ENCODE data around the gene LRRC27.
"Not testable (repeated sequence)": the region's sequence is repeated elsewhere in the genome, so short reads cannot be mapped to it uniquely, and the experiment has no call there.

The LRRC27 gene

DNA sequence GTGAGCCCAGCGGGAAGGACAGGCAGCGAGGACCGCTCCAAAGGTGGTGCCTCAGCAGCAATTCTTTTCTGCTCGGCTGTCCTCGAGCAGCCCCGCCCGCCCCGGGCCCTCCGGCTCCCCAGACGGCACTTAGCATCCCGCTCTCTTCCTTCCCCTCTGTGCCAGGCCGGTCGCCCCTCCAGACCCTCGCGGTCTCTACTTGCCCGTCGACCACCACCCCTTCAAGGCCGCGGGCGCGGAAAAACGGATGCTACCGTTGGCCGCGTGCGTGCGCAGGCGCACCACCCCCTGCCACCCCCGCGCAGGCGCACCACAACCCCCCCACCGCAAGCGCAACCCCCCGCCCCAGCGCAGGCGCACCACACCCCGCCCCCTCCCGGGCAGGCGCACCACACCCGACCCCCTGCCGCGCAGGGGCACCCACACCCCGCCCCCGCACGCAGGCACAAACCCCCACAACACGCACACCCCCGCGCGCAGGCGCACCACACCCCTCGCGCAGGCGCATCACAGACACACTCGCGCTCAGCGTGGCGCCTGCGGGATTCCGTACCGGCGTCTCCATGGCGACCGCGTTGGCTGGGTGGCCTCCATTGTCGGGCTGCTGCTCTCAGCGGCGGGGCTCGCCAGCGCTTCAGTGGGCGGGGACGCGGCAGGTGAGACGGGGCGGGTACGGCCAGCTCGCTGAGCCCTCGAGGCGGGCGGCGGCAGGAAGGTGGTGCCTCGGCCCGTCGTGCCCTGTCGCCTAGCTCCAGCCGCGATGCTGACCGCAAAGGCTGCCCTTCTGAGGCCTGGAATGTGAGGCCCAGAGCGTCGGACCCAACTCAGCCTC is at the start of gene LRRC27:
Gene LRRC27 (plus strand): TSS at position 593 of the 832 bp plus-strand sequence. CDS start 1,332 bp downstream, outside the sequence.
- DNase-seq = peak; percentile 96 to 97

DNA sequence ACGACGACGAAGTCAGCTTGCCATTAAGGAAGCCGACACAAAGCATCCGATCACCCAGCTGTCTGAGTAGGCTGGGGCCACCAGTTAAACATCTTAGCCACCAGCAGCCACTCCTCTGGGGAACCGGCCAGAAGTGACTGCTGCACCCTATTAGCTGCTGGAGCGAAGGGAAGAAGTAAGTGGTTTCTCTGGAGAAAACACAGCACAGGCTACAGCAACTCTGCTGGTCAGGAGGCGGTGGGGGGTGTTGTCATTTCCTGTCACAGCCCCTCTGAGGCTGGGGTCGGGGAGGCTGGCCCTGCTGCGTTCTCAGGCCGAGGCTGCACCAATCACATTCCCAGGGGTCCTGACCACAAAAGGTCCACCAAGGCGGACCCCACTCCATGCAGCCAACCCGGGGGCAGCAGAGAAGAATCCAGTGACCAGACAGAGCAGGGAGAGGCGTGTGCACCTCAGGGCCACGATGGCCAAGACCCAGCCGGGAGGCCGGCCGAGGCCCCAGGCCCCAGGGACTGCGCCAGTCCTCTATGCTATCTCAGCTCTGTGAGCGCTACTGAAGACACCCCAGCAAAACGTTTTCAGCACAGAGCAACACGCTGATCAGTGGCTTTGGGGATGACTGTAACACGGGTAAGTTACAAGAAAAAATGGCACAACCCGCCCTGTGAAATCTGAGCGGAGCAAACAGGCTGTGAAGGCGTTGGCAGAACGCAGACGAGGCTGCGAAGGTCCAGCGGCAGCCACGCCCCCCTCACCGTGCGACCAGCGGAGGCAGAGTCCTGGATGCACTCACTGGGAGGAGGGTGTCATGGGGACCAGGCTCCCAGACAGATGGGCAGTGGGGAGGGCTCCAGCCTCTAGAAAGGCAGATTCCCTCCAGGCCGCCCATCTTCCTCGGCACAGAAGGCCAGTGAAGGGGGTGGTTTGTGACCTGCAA is 49.1 kb upstream of the LRRC27 start:
- no peak for DNase-seq

DNA sequence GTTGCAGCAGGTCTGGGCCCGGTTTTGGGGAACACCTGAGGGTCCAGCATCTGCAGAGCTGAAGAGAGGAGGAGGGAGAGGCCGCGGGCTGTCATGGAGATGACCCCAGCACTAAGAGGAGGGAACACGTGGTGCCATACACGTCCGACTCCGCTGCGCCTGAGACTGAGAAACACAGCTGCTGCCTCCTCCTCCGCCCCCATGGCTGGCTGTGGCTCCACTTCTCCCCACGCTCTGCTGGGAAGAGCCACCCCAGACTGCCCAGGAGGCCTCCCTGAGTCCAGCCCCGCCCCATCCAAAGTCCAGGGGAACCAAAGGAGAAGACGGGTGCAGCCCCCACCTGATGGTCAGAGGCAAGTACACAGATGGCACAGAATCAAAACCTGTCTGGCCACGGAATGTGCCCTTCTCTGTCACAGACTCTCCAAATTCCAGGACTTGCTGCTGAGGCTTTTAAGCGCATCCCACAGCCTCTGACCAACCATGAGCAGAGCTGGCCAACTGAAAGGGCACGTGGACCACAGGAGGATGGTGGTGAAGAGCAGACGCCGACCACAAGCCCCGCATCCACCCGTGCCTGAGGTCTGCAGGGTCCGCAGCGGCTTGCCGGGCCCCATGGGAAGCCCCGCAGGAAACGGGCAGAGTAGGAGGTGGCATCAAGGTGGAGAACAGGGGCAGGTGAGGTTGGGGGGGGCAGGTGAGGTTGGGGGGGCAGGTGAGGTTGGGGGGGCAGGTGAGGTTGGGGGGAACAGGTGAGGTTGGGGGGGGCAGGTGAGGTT is 48.2 kb upstream of the LRRC27 start:
- no peak for DNase-seq

DNA sequence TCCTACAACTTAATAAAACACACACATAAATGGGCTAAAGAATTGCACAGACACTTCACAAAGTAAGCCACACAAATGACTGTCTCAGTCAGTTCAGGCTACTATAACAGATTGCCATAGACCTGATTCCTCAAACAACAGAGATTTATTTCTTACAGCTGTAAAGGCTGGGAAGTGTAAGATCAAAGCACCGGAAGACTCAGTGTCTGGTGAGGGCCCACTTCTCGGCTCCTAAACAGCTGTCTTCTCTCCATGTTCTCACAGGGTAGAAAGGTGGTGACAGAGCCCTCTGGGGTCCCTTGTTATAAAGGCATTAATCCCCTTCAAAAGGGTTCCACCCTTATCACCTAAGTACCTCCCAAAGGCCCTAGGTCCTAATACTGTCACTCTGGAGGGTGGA is 42.6 kb upstream of the LRRC27 start:
- no peak for DNase-seq

DNA sequence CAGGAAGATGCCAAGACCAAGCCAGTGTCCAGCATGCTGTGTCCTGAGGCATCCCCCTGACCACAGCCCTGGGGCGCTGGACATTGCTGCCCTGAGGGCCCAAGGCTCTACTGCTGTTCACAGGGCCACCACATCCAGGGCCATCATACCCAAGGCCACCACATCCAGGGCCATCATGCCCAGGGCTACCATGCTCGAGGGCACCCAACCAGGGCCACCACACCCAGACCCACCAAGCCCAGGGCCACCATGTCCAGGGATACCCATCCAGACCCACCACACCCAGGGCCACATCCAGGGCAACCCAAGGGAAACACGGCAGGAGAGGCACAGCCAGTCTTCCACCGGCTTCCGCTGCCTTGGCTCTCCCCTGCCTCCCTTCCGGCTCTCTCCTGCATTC is 41.4 kb upstream of the LRRC27 start:
- no peak for DNase-seq

DNA sequence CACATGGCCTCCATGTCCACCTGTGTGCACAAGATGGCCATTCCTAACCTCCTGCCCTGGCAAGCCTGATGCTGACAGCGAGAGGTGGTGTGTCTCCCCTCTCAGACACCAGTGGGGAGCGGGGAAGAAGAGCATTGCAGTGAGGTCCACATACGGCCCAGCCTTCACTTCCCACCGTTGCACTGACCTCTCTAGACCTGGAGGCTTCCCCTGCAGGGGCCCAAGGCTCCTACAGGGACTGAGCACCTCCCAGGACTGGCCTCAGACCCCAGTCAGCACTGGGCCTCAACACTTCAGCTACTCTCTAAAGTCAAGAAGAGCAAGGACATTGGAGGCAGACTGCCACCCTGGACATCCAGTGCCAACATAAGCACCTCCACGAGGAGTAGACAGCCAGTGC is 40.2 kb upstream of the LRRC27 start:
- no peak for DNase-seq

DNA sequence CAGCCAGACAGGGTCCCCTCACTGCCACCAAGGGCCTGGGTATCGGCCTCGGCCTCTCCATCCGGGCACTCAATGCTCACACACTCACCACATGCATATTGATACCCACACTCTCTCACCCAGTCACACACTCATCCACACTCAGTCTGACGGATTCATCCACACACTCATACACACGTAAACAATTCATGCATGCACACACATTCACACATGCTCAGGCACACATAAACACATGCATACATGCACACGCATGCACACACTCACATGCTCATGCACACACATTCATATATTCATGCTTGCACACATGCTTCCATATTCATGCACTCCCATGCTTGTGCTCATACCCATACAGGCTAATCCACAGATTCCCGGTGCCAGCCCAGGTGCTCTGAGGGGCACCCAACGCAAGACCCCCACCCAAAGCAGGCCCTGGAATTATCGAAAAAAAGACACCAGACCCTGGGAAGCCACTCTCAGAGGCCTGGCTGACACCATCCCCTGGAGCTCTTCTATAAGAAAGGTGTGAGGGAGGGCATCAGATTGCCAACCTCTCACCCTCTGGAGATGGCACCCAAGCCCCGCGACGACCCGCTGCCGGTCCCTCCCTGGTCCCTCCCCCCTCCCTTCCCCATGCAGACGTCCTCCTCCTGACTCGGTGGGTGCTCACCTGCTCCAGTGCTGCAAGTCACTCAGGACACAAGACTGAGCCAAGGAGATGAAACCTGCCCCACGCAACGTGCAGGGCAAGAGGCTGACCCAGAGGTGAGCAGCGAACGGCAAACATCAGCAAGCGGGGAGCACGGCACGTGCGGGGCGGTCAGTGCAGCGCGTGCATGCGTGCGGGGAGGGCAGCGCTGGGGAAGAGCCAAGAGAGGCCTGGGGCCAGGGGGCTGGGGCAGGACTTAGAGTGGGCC is 39.4 kb upstream of the LRRC27 start:
- no peak for DNase-seq

DNA sequence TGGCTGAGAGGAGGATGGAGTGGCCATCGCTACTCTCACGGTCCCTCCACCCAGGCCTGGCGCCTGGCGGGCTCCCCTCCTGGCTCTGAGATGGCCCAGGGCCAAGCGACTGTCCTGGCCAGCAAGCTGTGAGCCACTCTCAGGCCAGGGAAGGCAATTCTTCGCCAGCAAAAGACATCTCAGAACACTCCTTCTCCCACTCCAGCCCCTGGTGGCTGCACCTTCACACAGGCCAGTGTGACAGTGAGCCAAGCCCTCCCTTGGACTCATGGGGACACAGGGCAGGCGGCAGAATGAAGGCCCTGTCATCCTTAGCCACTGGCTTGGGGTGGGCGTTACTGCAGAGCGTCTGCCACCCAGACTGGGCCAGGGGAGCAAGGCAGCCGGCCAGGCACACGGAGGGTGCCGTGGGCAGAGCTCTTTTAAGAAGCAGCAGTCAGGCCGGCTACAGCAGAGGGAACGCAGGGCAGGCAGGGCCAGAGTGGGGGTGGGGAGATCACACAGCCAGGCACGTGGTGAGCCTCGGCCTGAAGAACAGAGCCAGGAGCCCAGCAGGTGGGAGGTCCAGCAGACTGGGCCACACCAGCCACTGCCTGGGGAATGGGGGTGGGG is 38.7 kb upstream of the LRRC27 start:
- DNase-seq = no peak

DNA sequence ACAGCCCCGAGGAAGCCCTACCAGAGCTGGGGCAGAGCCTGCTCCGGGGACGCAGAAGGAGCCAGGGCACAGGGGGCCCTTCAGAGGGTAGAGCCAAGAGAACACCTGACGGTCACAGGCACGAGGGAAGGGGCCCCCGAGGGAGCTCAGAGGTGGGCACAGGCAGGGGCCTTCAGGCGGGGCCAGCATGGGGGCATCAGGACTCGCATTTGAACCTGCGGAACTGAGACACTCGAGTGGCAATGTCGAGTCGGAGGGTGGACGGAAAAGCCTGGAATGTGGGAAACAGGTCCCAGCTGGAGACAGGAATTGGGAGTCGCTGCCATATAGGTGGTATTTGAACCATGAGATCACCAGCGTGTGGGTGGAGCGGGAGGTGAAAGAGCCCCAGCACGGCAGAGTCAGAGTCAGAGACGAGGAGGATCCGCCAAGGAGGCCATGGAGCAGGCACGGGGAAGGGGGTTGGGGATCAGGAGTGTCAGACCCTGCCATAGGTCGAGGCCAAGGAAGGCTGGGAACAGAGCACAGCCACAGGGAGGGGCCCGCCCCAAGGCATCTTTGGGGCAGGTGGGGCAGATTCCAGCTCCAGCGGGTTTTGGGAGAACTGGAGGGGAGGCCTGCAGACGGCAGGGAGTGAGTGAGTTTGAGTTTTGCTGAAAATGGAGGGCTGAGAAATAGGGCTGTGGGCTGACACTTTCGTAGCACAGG is 38.0 kb upstream of the LRRC27 start:
- DNase-seq = no peak

DNA sequence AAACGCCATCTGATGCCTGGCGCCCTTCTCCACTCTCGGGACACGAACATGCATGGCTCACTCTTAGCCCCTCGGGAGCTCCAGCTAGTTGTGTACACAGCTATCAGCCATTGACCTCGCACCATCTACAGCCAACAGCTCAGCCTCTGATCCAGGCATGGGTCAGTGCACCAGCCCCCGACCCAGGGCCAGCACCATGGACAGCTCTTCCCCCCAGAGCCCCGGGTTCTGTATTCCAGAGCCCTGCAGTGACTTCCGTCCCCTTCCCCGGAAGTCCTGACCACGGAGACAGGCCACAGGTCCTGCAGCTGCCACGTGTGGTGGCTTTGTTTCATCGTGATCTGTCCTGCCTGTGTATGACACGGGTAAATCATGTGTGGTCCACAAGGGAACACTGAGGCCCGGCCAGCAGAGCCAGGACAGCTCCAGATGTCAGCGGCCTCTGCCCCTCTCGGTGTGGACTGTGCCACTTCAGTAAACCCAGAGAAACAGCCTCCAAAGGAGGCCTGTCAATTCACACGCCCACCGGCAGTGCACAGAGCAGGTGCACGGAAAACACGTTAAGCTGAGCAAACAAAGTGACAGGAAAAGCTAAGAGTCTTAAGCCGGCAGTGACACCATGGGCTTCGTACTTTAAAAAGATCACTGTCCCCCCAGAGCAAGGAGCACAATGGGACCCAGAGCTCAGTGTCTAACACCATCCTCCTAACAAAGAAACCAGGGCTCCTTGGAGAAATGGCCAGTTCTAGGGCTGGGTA is 37.3 kb upstream of the LRRC27 start:
- DNase-seq = no peak

DNA sequence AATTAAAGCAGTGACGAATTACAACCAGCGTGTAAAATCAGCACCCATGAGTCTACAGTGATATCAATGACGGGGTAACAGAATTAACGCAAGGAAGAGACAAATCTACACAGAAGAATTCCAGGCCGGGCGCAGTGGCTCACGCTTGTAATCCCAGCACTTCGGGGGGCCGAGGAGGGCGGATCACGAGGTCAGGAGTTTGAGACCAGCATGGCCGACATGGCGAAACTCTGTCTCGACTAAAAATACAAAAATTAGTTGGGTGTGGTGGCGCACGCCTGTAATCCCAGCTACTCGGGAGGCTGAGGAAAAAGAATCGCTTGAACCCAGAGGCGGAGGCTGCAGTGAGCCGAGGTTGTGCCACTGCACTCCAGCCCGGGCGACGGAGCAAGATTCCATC is 36.5 kb upstream of the LRRC27 start:
- DNase-seq = not testable (repeated sequence)

DNA sequence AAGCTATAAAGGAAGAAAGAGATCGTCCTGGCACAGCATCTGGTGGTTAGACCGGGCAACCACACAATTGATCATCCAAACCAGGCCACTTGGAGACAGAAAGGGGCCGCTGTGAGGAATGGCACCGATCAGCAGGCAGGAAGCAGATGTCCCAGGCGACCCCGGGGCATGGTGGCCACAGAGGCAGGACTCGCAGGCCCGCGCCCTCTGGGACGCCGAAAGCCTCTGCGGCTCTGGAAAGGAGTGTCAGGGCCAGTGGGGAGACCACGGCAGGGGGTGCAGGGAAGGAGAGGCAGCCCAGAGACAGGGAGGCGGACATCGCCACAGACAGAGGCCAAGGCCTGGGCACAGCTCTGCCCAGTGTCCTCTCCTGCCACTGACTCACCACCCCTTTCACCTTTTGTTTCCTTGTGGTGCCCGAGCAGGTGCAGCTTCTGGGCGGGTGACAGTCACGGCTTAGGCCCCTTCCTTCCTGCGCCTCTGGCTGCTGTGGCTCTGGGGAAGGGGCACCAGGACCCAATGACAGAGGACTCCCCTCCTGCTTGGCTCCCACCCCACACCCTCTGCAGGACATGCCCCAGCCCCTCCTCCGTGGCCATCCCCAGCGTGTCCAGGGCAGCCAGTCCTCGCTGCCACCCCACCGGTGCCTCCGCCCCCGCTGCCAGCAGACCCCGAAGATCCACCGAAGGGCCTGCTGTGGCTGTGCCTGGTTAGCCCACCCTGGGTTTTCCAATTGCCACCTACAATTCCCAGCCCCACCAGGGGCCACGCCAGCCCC is 35.1 kb upstream of the LRRC27 start:
- DNase-seq = no peak

DNA sequence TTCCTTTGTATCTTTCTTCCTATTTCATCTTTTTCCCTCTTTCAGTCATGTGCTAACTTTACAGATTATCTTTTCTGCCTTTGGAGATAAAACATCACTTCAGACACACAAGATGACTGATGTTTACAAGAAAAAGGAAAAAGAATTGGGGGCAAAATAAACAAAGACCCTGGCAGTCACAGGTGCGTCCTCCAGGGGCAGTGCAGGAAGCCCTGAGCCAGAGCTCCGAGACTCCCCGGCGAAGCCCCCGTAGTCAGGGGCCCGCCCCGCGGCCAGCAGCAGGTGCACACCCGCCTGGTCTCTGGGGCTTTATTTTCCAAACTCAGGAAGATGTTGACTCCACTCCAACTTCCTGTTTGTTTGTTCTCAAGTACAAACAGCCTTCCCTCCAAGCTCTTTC is 34.5 kb upstream of the LRRC27 start:
- no peak for DNase-seq

DNA sequence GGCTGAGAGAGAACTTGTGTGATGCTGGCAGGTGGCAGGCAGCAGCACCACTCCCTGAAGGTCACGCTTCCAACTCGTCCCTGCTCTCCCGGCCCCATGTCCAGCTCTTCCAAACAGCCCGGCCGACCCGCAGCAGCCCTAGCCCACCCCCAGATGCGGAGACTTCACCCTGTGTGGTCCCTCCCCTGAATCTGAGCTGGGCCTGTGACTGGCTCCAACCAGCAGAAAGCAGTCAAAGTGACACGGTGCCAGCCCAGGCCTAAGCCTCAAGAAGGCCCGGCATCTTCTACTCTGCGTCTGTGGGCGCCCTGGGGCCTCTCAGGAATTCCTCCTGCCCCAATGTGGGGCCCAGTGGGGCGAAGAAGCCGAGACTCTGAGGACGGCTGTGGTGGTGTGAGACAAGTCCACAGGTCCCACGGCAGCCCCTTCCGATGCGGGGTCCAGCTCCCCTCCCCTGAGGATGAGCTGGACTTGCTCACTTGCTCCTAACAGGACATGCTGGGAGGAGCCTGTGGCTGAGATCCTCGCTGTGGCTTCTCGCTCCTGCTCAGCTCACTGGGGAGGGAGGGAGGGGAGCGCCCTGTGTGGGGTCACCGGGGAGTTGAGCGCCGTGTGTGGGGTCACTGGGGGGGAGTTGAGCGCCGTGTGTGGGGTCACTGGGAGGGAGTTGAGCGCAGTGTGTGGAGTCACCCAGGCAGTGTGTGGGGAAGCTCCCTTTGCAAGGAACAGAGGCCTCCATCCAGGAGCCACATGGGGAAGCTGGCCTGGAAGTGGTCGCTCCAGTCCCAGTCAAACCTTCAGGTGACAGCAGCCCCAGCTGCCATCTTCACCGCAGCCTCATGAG is 33.7 kb upstream of the LRRC27 start:
- DNase-seq = no peak

DNA sequence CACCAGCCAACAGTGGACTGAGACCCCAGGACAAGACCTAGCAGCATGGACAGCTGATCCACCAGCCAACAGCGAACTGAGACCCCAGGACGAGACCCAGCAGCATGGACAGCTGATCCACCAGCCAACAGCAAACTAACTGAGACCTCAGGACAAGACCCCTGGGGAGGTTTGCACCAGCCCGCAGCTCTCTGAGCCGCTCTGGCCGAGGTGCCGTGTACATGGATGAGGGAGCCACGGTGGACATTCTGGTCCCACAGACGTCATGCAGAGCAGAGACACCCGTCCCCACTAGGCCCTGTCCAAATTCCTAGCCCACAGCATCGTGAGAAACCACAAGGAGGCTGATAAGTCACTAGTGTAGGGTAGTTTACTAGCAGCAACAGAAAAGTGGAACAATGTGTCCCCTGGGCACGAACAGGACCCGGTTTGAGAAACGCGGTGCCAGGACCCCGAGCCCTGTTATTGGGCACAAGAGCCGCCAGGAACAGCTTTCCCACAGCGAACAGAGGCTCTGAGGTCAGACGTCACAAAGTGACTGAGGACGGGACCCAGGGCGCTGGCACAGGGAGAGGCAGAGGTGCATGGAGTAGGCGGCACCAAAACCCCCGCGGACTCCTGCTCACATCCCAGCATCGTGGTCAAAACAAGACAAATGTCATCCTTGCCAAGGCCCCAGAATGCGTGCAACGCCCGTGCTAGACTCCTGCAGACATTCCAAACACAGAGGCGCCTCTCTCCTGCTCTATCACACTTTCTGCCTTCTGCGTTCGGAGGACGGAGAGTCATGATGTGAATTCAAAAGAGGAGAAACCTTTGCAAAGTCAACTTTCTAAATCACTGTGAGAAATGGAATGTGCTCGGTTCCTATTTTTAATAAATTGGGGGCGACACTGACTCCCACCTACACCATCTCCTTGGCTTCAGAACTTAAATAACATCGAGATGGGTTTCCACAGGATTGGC is 32.3 kb upstream of the LRRC27 start:
- DNase-seq = no peak

DNA sequence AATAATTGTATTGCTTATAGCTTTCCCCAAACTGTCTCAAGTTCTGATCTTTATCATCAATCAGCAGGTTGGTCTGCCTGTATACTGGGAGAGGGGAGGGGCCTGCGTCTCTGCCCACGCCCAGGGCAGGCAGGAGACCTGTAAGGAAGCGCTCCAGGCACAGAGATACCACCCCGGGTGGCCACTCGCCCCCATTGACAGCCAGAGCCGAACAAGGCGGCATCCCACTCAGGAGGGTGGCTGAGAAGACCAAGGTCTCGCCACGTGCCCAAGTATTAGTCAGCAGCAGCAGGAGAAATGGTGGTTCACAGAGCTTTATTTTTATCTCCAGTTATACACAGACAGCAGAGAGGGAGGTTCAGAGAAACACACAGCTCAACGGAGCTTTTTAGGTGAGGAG is 31.4 kb upstream of the LRRC27 start:
- no peak for DNase-seq
